Motor neuron (in vitro differentiated cells): ENCODE data around the gene S100A10. TPM values are rescaled to one million over a fixed set of nuclear protein-coding genes. Genes with fewer than 3 reads are reported as not detected.

Experiments used
- ATAC-seq, 8 experiments: fragments of 200-7000 bp; cut with Tn5 transposase; replicated peaks in 6 of 8; 2 replicates each; pipeline ENCODE4 v1.8.0; 2021; ENCODE audit warnings: mild to moderate bottlenecking in 8 of 8, moderate library complexity in 8 of 8
- H3K27ac ChIP-seq, 2 donors: fragments of 250-450 bp; sonication (Bioruptor Pico); 2 replicates each; pipeline ENCODE4 v1.9.0; 2021; ENCODE audit warnings: antibody characterized with exemption in 2 of 2, mild to moderate bottlenecking in 2 of 2, moderate library complexity in 1 of 2
- H3K4me1 ChIP-seq, 2 donors: fragments of 250-450 bp; sonication (Bioruptor Pico); replicated peaks in 1 of 2; 2 replicates each; pipeline ENCODE4 v1.6.1; 2021; ENCODE audit warnings: antibody characterized with exemption in 2 of 2, mild to moderate bottlenecking in 2 of 2, moderate library complexity in 1 of 2
- H3K4me3 ChIP-seq, 5 donors: fragments of 250-450 bp; sonication (Bioruptor Pico); 2 replicates each; pipeline ENCODE4 v1.9.0; 2021; ENCODE audit warnings: antibody characterized with exemption in 5 of 5, mild to moderate bottlenecking in 5 of 5, moderate library complexity in 4 of 5
- WGBS, 10 experiments: fragments of 450-650 bp; shearing (Covaris generic); methylation state at CpG; one replicate each; pipeline ENCODE4 v1.0.0; 2022; 5-methylcytosine and 5-hydroxymethylcytosine counted together
- in situ Hi-C, 9 experiments: fragments of 400-800 bp; cut with MboI; loops; one replicate each; pipeline ENCODE4 v1.15.0; 2021; ENCODE audit warnings: low sequenced_read_pairs in 9 of 9, low pct_unique_long_range_greater_than_20kb in 2 of 9; ENCODE audit not compliant: unreplicated experiment in 9 of 9
- total RNA-seq, 8 experiments: library from RNA; unstranded; fragments of 300-600 nt; gene quantifications; 2 replicates each; pipeline versions ENCODE4 v1.2.3 to v1.2.4, GENCODE V29; 2022

Gene S100A10
- total RNA-seq, 8 experiments from 2014 or later = 0.46 to 399 (median 22.8) TPM

- H3K4me1 ChIP-seq = peaks cover 0 to 3% of the 10 kb centered on the region in 2 donors
- H3K27ac ChIP-seq = no peak overlapping the region
- no peak overlapping the region for H3K4me3 ChIP-seq
- ATAC-seq = no peak
- in situ Hi-C loops = no loop called here
Measured at GRCh38 chr1:151966061-151966460, 27.6 kb downstream of the S100A10 start.

- Histone ChIP-seq H3K4me3 (no peak overlapping the region), H3K4me1 (peaks cover 0 to 3% of the 10 kb centered on the region in 2 donors), H3K27ac (no peak overlapping the region)
- 30 to 100% (median 89%) methylated on average over 1 to 2 of the region's 2 CpGs; no CpG with 5 or more reads in 3 of the 10 experiments for WGBS, 10 experiments
- peak in 2 of 8 experiments; percentile 51 to 68 for ATAC-seq
- in situ Hi-C loops = no loop called here
Measured at GRCh38 chr1:151964510-151964909, 29.1 kb downstream of the S100A10 start.

GRCh38 chr1:151963288-151963687 lies 30.4 kb downstream of the S100A10 start:
- Histone ChIP-seq H3K4me1 (no peaks in the 10 kb centered on the region), H3K27ac (no peak overlapping the region), H3K4me3 (no peak overlapping the region)
- ATAC-seq = no peak
- in situ Hi-C loops = no loop called here
- WGBS, 10 experiments = 40 to 86% (median 73%) methylated on average over 1 to 2 of the region's 2 CpGs; no CpG with 5 or more reads in 3 of the 10 experiments

- H3K4me3 ChIP-seq = no peak overlapping the region
- no peaks in the 10 kb centered on the region for H3K4me1 ChIP-seq
- 41 to 100% (median 66%) methylated on average over 2 to 4 of the region's 4 CpGs for WGBS, 10 experiments
- in situ Hi-C loops = no loop called here
- no peak for ATAC-seq
- no peak overlapping the region for H3K27ac ChIP-seq
Measured at GRCh38 chr1:151961833-151962232, 31.8 kb downstream of the S100A10 start.

- Histone ChIP-seq H3K4me3 (no peak overlapping the region), H3K4me1 (no peaks in the 10 kb centered on the region), H3K27ac (no peak overlapping the region)
- WGBS, 10 experiments = 64 to 100% (median 94%) methylated on average over 2 of the region's 2 CpGs; no CpG with 5 or more reads in 2 of the 10 experiments
- in situ Hi-C loops = no loop called here
- peak in 2 of 8 experiments; percentile 55 to 78 for ATAC-seq
Measured at GRCh38 chr1:151960780-151961513, 32.7 kb downstream of the S100A10 start.

- 80 to 100% (median 100%) methylated on average over 1 to 2 of the region's 2 CpGs; no CpG with 5 or more reads in 3 of the 10 experiments for WGBS, 10 experiments
- no peak overlapping the region for H3K27ac ChIP-seq
- in situ Hi-C loops = no loop called here
- no peak overlapping the region for H3K4me3 ChIP-seq
- no peak for ATAC-seq
- no peaks in the 10 kb centered on the region for H3K4me1 ChIP-seq
Measured at GRCh38 chr1:151958959-151959358, 34.7 kb downstream of the S100A10 start.

GRCh38 chr1:151956957-151957497 lies 36.6 kb downstream of the S100A10 start:
- Histone ChIP-seq H3K4me3 (no peak overlapping the region), H3K27ac (no peak overlapping the region), H3K4me1 (peaks cover 0 to 8% of the 10 kb centered on the region in 2 donors)
- WGBS, 10 experiments = 34 to 75% (median 63%) methylated on average over 1 to 3 of the region's 3 CpGs
- in situ Hi-C loops = no loop called here
- ATAC-seq = no peak

- H3K4me1 ChIP-seq = peaks cover 0 to 10% of the 10 kb centered on the region in 2 donors
- WGBS, 10 experiments = 64 to 88% (median 77%) methylated on average over 1 to 7 of the region's 7 CpGs; no CpG with 5 or more reads in 2 of the 10 experiments
- H3K4me3 ChIP-seq = no peak overlapping the region
- no peak overlapping the region for H3K27ac ChIP-seq
- no peak for ATAC-seq
- in situ Hi-C loops = no loop called here
Measured at GRCh38 chr1:151953409-151954094, 40.1 kb downstream of the S100A10 start.

GRCh38 chr1:151952811-151953210 lies 40.8 kb downstream of the S100A10 start:
- H3K4me1 ChIP-seq = peaks cover 0 to 10% of the 10 kb centered on the region in 2 donors
- ATAC-seq = no peak
- H3K27ac ChIP-seq = no peak overlapping the region
- in situ Hi-C loops = no loop called here
- 8 to 83% (median 51%) methylated on average over 1 of the region's 1 CpG for WGBS, 10 experiments
- no peak overlapping the region for H3K4me3 ChIP-seq

GRCh38 chr1:151949371-151950193 lies 44.1 kb downstream of the S100A10 start:
- peaks cover 0 to 20% of the 10 kb centered on the region in 2 donors for H3K4me1 ChIP-seq
- 67 to 100% (median 89%) methylated on average over 1 to 13 of the region's 18 CpGs; no CpG with 5 or more reads in 1 of the 10 experiments for WGBS, 10 experiments
- no peak overlapping the region for H3K27ac ChIP-seq
- H3K4me3 ChIP-seq = no peak overlapping the region
- in situ Hi-C loops = no loop called here
- ATAC-seq = no peak

GRCh38 chr1:151948506-151948905 lies 45.2 kb downstream of the S100A10 start:
- 9 to 93% (median 60%) methylated on average over 1 of the region's 1 CpG; no CpG with 5 or more reads in 1 of the 10 experiments for WGBS, 10 experiments
- in situ Hi-C loops = no loop called here
- peaks cover 0 to 20% of the 10 kb centered on the region in 2 donors for H3K4me1 ChIP-seq
- H3K4me3 ChIP-seq = no peak overlapping the region
- ATAC-seq = no peak
- H3K27ac ChIP-seq = no peak overlapping the region

GRCh38 chr1:151947140-151947539 lies 46.5 kb downstream of the S100A10 start:
- in situ Hi-C loops = no loop called here
- peaks cover 0 to 13% of the 10 kb centered on the region in 2 donors for H3K4me1 ChIP-seq
- no peak overlapping the region for H3K27ac ChIP-seq
- ATAC-seq = no peak
- no peak overlapping the region for H3K4me3 ChIP-seq
- 0 to 100% (median 87%) methylated on average over 1 to 2 of the region's 2 CpGs for WGBS, 10 experiments
